Epithelial cell of prostate (primary cell): ENCODE results near the gene CFAP77.

Experiments
- DNase-seq: peaks from one replicate; pipeline ENCODE4 v3.0.0-alpha.2; 2011; ENCODE audit warnings: low read depth, low spot score
- H3K27ac ChIP-seq: fragments of 450-650 bp; 2 replicates; pipeline ENCODE4 v1.5.1; 2017; ENCODE audit warnings: mild to moderate bottlenecking

The CFAP77 gene

GRCh38 chr9:132446887-132447286 lies 36.9 kb downstream of the CFAP77 start:
- no peak for DNase-seq

DNA sequence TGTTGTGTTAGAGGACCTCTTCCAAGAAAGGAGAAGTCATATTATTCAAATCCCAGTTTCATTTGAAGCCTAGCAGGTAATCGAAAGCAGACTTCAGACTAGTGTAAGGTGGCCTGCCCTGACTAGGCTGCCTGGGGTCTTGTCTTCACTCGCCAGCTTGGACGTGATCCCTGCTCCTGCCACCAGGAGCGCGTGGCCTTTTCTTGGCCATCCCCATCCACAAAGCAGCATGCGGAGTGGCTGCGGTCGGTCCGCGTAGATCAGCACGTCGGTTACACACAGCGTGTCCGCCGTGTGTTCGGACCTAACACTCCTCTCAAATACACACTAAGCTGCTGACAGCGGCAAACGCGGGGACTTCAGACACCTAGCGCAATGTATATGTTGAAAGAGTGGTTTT lies 37.3 kb downstream of the CFAP77 start:
- no peak overlapping the region for H3K27ac ChIP-seq
- DNase-seq, result no peak

More at GRCh38 chr9:132446887-132447286, 36.9 kb downstream of the CFAP77 start:
- no peak overlapping the region for H3K27ac ChIP-seq

- no peak overlapping the region for H3K27ac ChIP-seq
- DNase-seq, result no peak
Observed at GRCh38 chr9:132447902-132448301, 37.9 kb downstream of the CFAP77 start.

DNA sequence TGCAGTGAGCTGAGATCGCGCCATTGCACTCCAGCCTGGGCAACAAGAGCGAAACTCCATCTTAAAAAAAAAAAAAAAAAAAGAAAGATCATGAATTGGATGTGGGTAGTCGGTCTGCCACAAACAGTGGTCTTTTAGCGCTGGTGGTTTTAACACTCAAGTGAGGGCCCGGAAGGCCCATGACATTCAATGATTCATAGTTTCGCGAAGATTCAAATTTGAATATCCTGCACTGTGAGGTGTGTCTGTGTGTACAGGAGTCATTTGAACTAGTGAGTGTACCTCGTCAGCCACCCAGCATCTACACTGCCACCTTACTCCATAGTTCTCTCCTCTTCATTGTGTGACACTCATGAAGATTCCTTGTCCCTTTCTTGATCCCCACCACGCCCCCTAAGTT lies 41.3 kb downstream of the CFAP77 start:
- H3K27ac ChIP-seq, result no peak overlapping the region
- no peak for DNase-seq

GRCh38 chr9:132456241-132456640 lies 46.2 kb downstream of the CFAP77 start:
- no peak overlapping the region for H3K27ac ChIP-seq
- no peak for DNase-seq

- no peak for DNase-seq
Observed at GRCh38 chr9:132457504-132458236, 47.7 kb downstream of the CFAP77 start.

DNA sequence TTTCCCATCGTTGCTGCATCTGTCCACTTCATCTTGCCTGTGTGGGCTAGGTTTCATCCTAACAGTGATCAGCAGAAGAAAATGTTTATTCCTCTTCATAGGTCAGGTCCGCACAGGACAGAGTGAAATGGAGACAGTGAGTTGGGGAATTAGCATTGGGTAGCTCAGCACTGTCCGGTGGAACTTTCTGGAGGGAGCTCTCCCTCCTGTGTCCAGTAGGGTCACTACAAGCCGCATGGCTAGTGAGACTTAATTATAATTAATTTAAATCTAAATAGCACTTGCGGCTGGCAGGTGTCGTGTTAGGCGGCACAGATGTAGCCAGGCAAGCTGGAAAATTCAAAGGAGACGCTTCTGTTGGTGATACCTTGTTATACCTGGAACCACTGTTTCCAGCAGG lies 48.4 kb downstream of the CFAP77 start:
- no peak overlapping the region for H3K27ac ChIP-seq
- no peak for DNase-seq

More at GRCh38 chr9:132457504-132458236, 47.7 kb downstream of the CFAP77 start:
- no peak overlapping the region for H3K27ac ChIP-seq

- H3K27ac ChIP-seq, result no peak overlapping the region
- no peak for DNase-seq
Observed at GRCh38 chr9:132459661-132460060, 49.6 kb downstream of the CFAP77 start.

DNA sequence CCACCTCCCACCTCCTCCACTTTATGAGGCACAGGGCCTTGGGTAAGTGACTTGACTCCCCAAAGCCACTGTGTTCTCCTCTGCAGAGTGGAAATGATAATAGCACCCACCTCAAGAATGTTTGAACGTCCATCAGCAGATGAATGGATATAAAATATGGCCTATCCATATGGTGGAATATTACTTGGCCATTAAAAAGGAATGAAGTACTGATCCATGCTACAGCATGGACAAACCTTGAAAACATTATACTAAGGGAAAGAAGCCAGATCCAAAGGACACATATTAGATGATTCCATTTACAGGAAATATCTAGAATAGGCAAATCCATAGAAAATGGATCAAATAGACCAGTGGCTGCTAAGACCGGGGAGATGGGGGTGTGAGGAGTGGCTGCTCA lies 50.2 kb downstream of the CFAP77 start:
- no peak overlapping the region for H3K27ac ChIP-seq
- DNase-seq, result no peak

DNA sequence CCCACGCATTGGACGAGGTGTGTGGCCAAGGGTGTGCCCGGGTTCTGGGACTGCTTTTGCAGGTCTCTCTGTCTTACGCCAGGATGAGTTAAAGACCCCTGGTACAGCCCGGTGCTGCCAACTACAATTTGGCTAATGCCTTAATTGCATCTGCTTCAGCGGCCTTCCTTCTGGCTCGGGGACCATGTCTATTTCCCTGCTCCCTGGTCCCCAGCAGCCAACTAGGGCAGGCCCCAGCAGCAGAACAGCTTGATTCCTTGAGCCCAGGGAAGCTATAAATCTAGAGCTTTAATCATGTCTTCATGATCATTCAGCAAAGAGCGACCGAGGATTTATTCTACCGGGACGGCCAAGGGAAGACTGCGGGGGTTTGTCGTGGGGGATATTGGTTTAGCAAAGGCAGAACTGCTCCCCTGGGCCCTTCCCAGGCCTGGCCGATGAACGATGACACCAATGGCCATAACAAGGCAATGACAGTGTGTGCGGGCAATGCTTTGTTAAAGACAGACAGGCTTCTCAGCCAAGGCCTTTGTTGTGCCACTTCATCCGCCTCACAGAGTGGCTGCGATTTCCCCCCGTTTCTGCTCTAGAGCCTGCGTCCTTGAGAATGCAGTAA lies 51.4 kb downstream of the CFAP77 start:
- no peak for DNase-seq
- H3K27ac ChIP-seq, result no peak overlapping the region

DNA sequence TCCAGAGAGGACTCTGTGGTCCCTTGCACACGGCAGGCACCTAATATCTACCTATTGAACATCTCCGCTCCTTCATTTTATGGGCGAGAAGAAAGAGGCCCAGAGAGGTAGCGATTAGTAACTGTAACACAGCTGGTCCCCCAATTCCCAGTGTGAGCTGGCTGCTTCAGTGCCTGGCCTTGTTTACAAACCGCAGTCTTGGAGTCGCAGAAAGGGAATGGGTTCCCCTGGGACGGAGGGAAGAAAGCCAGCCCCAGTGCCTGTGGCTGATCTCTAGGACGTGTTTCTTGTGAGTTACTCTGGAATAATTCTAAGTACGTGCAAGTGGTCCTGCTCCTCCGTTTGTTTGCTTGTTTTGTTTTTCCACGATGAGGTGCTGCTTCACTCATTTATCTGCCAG lies 52.0 kb downstream of the CFAP77 start:
- DNase-seq, result no peak
- H3K27ac ChIP-seq, result no peak overlapping the region

DNA sequence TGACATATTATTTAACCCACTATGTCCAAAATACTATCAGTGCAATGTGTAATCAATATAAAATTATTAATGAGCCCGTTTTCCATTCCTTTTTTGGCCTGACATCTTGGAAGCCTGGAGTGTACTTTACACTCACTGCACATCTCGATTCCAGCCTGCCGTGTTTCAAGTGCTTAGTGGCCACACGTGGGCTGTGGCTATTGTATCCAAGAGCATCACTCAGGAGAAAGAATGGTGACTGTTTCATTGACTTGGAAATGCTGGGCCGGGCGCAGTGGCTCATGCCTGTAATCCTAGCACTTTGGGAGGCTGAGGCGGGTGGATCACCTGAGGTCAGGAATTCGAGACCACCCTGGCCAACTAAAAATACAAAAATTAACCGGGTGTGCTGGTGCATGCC lies 54.5 kb downstream of the CFAP77 start:
- DNase-seq, result no peak

DNA sequence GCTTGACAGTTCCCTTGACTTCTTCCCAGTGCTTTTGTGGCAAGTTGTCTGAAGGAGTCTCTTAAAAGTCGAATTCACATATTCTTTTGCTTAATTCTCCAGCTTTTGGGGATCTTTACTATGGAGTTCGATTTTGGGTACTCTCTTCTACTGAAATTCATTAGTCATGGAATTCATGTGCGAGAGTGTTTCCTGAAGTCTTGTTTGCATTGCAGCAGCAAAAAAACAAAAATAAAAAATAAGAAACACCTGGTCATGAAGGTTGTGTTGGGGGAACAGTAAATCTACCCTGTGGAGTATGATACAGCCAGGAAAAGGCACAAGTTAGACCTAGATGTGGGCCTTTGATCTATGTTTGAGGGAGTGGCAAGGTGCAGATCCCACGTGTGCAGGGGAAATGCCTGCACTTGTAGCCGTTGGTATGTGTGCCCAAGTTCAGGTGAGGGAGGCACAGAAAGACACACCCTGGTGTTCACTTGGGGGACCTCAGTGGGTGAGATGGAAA lies 55.2 kb downstream of the CFAP77 start:
- no peak for DNase-seq
- H3K27ac ChIP-seq, result no peak overlapping the region

More for the DNA sequence above, 54.5 kb downstream of the CFAP77 start:
- H3K27ac ChIP-seq, result no peak overlapping the region

DNA sequence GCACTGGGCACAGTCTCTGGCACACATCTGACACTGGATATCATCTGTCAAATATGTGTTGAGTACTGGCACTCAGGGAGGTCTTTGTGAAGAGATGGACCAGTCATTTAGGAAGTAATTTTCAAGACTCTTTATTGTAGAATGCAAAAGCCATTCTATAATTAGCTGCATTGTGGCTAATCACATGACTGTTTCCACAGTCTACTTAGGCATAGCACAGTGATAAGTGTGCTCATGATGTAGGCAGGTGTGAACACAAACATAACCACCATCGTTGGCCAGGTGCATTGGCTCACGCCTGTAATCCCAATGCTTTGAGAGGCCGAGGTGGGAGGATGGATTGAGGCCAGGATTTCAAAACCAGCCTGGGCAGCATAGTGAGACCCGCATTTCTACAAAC lies 62.2 kb downstream of the CFAP77 start:
- H3K27ac ChIP-seq, result no peak overlapping the region
- no peak for DNase-seq

DNA sequence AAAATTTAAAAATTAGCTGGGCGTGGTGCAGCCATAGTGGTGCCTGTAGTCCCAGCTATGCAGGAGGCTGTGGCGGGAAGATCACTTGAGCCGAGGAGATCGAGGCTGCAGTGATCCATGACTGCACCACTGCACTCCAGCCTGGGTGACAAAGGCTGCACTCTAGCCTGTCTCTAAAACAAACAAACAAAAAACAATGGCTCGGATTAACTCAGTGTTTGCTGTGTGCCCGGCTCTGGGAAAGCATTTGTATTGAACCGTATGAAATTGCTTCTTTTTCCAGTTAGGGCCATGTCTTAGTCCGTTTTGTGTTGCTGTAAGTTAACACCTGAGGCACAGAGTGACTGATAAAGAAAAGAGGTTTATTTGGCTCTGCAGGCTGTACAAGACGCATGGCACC lies 62.6 kb downstream of the CFAP77 start:
- H3K27ac ChIP-seq, result no peak overlapping the region
- no peak for DNase-seq

GRCh38 chr9:132474253-132474652 lies 64.2 kb downstream of the CFAP77 start:
- H3K27ac ChIP-seq, result no peak overlapping the region
- no peak for DNase-seq

- H3K27ac ChIP-seq, result no peak overlapping the region
- no peak for DNase-seq
Observed at GRCh38 chr9:132478353-132479050, 68.5 kb downstream of the CFAP77 start.

DNA sequence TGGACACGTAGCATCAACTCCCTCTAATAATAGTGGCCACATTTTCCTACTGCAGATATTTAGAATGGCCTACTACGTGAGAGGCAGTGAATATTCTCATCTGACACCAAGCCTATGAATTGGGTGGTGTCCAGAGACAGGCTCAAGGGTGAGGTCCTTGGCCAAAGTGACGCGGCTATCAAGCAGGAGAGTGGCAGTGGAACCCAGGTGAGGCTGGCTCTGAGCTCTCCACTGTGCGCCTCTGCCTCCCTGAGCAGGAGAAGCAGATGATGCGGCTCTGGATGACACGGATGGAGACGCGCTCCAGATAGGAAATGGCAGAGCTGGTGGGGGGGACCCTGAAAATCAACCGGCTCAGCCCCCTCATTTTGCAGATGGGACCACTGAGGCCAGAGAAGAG lies 69.7 kb downstream of the CFAP77 start:
- H3K27ac ChIP-seq, result no peak overlapping the region
- no peak for DNase-seq

- H3K27ac ChIP-seq, result no peak overlapping the region
- no peak for DNase-seq
Observed at GRCh38 chr9:132481053-132481849, 71.2 kb downstream of the CFAP77 start.

DNA sequence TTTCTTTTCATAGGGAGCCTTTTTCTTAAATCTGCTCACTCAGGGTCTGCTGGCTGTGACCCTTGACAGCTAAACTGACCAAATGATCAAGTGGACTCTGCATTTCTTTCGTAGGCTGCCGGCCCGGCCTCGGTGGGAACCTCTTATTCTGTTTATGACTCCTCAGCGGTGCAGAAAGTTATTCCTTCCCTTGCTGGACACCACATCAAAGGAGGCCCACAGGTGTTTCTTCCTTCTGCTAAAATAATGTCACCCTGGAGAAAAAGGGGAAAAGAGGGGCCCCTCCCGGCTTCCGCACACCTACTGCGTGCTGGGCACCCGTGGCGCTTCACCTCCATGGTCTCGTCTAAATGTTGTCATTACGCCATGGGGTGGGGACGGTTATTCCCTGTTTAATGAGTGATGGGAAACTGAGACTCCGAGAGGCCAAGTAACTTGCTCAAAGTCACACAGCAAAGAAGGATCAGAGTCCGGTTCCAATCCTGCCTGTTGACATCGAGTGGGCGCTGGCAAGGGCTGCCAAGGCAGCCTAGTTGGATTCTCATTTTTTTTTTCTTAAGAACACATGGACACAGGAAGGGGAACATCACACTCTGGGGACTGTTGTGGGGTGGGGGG lies 72.3 kb downstream of the CFAP77 start:
- H3K27ac ChIP-seq, result no peak overlapping the region
- no peak for DNase-seq
